GM12892 (cell line): ENCODE data around the gene NUDT3.

Experiments used
- POLR2A ChIP-seq: IDR thresholded peaks from 2 replicates; pipeline ENCODE4 v1.6.1; 2011; ENCODE audit warnings: low read depth, low read length, control low read depth
- POLR2AphosphoS5 ChIP-seq: IDR thresholded peaks from 2 replicates; pipeline ENCODE4 v1.6.1; 2011; ENCODE audit warnings: low read depth, low read length, control low read depth

DNA sequence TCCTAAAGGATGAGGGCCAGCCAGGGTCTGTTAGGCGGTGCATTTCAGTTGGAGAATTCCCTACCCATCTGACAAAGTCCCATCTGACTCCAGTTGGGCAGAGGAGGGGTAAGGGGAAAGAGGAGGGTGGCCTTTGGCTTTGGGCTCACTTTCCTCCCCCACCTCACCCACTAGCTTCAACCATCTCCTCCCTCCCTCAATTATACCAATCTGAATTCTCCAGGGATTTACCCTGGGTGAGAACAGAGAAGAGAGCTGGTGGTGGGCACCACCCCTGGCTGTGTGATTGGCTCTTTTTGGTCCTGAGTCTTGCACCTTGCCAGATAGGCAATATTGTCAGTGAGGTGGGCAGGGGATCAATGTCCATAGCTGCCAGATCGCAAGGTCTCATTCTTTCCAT is 152.6 kb downstream of the NUDT3 start:
- TF ChIP-seq POLR2A: no peak
- no peak; the same call in 1 of the 2 replicates for TF ChIP-seq POLR2AphosphoS5
